HG02938 (cell line): ENCODE data around the gene MAPK10.

Experiments used
- ATAC-seq: cut with Tn5 transposase; IDR thresholded peaks from one replicate; pipeline ENCODE4 v1.9.1; 2021; ENCODE audit warnings: mild to moderate bottlenecking, moderate library complexity; ENCODE audit not compliant: unreplicated experiment

MAPK10 gene

DNA sequence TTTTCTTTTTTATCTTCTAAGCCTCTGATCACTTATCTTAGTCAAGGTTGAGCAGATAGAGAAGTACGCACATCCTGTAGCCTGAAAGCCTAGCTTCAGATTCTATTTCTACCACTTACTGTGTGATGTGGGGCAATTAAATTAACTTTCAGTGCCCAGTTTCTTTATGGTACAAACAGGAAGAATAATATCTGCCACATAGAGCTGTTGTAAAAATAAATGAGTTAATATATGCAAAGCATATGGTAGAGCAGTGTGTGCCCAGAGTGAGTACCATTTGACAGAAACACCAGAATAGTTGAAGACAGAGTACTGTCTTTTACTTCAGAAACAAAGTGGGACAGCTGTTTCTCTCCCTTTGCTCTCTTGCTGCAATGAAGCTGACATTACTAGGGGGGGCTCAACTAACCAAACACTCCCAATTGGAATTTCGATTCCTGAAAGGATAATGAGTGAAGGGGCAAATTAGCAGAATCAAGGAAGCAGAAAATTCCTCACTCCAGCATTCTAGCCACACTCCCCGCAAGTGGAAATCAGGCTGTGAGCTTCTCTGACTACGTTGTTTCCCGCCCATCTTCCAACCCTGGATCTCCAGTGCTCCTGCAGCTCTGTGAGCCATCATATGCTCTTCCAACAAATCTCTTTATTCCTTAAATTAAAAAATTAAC lies 80.4 kb downstream of the MAPK10 start:
- ATAC-seq: no peak

DNA sequence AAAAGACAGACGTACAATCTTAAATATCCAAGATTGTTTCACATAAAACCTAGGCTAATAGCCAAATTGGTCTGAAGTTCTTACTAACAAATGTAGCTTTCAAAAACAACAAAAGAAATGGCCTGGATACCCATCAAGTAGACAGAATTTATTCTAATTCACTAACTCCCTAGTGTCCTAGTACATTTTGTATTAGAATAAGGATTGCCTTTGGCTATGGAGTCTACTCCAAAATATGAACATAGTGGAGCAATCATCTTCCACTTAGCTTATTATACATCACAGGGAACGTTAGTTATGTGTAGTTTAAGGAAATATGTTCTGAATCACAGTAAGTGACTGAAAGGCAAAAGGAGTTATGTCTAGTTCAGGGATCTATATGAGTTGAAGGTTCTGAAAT lies 81.7 kb downstream of the MAPK10 start:
- ATAC-seq: no peak

GRCh38 chr4:86274642-86275041 lies 85.2 kb downstream of the MAPK10 start:
- ATAC-seq: no peak

DNA sequence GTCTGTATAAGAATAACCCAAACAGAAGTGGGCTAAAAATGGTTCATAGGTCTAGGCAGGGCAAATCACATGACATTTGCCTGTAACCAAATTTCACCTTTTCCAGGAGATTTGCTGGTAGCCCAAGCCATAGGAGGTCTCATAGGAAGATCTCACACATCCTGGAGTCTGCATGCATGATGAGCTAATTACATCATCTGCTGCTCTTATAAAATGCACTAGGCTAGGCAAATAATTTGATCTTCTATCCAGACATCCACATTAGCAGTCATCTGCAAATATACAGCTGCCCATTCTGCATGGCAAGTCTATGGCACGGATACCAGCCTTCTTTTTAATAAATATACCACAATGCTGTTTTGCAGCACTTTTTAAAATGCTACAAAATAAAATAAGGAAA lies 87.2 kb downstream of the MAPK10 start:
- no peak for ATAC-seq

GRCh38 chr4:86271057-86271456 lies 88.8 kb downstream of the MAPK10 start:
- no peak for ATAC-seq

- ATAC-seq: no peak
Observed at GRCh38 chr4:86269354-86269753, 90.5 kb downstream of the MAPK10 start.

- ATAC-seq: no peak
Observed at GRCh38 chr4:86264241-86264640, 95.6 kb downstream of the MAPK10 start.

- no peak for ATAC-seq
Observed at GRCh38 chr4:86261636-86262035, 98.2 kb downstream of the MAPK10 start.

- no peak for ATAC-seq
Observed at GRCh38 chr4:86256086-86256485, 103.8 kb downstream of the MAPK10 start.

DNA sequence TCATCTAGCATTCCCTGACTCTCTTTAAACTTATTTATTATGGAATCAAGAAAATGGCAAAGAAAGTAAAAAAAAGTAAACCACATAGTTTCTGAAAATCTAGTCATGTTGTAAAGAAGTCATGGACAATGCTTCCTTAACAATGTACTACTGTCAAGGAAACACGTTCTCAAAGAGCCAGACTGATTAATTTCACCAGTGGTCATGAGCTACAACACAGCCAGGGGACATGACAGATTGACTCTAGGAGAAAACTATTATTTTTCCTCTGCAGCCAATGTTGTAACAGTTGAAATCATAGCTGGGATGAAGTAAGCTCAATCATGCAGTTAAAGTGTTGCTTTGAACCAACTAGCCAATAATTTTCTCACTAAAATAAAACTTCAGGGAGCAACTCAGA lies 109.2 kb downstream of the MAPK10 start:
- no peak for ATAC-seq

DNA sequence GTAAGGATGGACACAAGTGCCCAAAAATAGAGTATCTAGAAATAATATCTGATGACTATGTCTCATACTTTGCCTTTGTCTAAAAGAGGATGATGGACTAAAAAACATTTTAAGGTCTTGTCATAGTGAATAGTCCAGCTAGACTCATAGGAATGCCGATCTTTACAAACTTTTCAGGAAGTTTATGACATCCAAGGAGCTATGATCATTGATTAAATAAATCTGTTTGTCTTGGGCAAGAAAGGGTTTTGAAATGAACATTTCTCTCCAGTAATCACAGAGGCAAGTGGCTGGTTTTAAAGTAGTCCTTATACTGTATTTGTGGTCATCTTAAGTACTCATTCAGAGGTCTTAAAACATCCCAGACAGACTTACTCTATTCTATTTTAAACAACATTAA lies 109.8 kb downstream of the MAPK10 start:
- no peak for ATAC-seq

DNA sequence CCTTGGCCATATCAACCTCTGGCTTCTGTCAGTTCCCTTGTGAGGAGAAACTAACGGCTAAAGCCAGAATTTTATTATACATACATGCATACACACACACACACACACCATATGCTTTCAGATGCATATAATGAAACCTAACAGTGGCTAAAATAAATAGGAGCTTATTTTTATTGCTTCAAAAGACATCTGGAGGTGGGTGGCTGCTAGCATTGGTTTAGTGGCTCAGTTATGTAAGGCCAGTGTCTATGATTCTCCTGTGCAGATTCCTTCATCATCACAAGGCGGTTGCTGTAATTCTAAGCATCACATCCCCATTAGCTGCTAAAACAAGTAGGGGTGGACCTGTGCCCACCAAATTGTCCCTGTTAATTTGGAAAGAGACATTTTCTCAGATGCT lies 110.8 kb downstream of the MAPK10 start:
- ATAC-seq: no peak

DNA sequence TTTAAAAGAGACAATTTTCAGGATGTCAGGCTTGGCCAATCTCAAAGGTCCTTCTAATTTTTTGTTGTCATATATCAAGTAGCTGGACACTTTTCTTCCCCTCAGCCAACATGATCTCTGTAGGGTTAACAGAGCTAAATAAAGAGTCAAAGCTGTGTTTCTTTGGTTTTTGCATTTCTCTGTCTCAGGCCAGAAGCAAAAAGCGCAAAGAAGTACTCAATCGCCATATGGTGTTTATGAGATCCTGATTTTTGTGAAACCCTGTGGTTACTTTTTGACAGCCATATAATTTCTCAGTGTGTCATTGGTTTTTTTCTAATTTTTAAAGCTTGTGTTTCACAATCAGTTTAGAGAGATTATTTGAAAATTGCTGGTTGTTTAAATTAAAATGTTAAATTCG lies 111.9 kb downstream of the MAPK10 start:
- no peak for ATAC-seq

- ATAC-seq: no peak
Observed at GRCh38 chr4:86247320-86247719, 112.5 kb downstream of the MAPK10 start.

DNA sequence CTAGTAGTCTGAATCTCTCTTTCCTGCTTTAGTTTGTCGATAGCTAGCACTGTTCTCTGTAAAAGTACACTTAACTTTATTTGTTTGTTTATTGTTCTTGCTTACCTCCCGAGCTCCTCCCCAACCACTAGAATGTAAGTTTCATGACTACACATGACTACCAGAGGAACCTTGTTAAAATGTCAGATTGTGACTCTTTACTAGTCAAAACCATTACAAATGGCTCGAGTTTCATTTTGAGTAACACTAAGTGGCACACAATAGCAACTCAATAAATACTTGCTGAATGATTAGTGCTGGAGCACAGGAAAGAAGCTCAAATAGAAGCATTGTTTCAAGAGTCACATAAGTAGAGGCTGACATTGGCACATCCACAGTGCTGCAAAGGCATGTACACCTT lies 116.1 kb downstream of the MAPK10 start:
- no peak for ATAC-seq

GRCh38 chr4:86242677-86243076 lies 117.2 kb downstream of the MAPK10 start:
- no peak for ATAC-seq

GRCh38 chr4:86235549-86235948 lies 124.3 kb downstream of the MAPK10 start:
- ATAC-seq: no peak

- no peak for ATAC-seq
Observed at GRCh38 chr4:86233681-86234080, 126.2 kb downstream of the MAPK10 start.

GRCh38 chr4:86233090-86233489 lies 126.8 kb downstream of the MAPK10 start:
- no peak for ATAC-seq

DNA sequence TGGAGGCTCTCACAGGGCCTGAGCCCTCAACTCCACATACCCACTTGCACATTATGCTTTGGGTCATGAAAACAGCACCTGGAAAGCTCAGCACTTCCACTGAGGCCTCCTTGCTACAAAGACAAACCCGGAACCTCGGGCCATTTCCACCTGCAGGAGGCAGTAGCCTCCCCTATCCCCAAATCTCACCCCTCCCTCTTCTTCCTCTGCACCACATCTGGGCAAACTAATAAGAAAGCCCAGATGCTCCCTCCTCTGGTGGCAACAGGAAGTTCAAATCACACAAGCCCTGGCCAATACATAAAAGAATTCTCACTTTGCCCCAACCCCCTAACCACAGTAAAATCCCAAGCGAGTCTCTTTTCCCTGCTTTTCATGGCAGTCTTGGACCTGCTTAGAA lies 136.4 kb downstream of the MAPK10 start:
- no peak for ATAC-seq

DNA sequence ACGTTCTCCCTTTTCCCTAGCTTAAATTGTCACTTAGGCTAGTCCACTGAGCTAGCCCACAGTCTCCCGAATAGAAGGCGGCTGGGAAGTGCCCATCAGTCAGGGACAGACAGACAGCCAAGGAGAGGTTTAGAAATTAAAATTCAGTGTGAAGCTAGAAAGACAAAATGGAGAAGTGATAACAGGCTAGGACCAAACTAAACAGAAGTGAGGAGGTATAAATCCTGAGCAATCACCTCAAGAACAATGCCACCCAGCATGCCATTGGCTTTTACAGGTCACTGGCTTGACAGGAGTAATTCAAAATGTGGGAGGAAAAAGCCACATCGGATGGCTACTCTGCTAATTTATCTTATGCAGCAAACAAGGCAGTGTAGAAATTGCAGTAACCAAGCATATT lies 138.9 kb downstream of the MAPK10 start:
- no peak for ATAC-seq

- no peak for ATAC-seq
Observed at GRCh38 chr4:86220121-86220520, 139.7 kb downstream of the MAPK10 start.

- no peak for ATAC-seq
Observed at GRCh38 chr4:86218746-86219473, 140.9 kb downstream of the MAPK10 start.
